ENCODE measurements around the gene SUPT3H. TPM values are rescaled to one million over a fixed set of nuclear protein-coding genes. Genes with fewer than 3 reads are reported as not detected.
"Not testable (repeated sequence)": the region's sequence is repeated elsewhere in the genome, so short reads cannot be mapped to it uniquely, and the experiment has no call there.

SUPT3H gene
- total RNA-seq, 2 donors from 2014 or later, result 5.3 to 9.6 TPM

GRCh38 chr6:45327956-45328522 lies 49.7 kb downstream of the SUPT3H start, which contains the start of gene RUNX2:
Gene RUNX2 (plus strand): TSS chr6:45328330. CDS start chr6:45328727, 397 bp downstream.
- Mint-ChIP-seq H3K9me3 (no peaks in the 10 kb centered on the region), H3K27me3 (no peaks in the 10 kb centered on the region), H3K4me1 (ENCODE audit: low read depth in 2 of 2) (peaks cover 21 to 34% of the 10 kb centered on the region in 2 donors), H3K27ac (peak within 1 kb of the TSS in 1 of 2 donors; percentile 28), H3K4me3 (peak within 1 kb of the TSS; percentile 67), H3K36me3 (no peaks in the 10 kb centered on the region)
- DNase-seq (ENCODE audit: low spot score), result no peak
- ATAC-seq, result peak; percentile 61 to 62

GRCh38 chr6:45326698-45327417 lies 50.9 kb downstream of the SUPT3H start:
- Mint-ChIP-seq H3K4me3 (no peak overlapping the region), H3K4me1 (ENCODE audit: low read depth in 2 of 2) (peaks cover 25 to 40% of the 10 kb centered on the region in 2 donors), H3K27me3 (no peaks in the 10 kb centered on the region), H3K27ac (no peak overlapping the region), H3K36me3 (no peaks in the 10 kb centered on the region), H3K9me3 (no peaks in the 10 kb centered on the region)
- DNase-seq (ENCODE audit: low spot score) (no peak), ATAC-seq (no peak)

DNA sequence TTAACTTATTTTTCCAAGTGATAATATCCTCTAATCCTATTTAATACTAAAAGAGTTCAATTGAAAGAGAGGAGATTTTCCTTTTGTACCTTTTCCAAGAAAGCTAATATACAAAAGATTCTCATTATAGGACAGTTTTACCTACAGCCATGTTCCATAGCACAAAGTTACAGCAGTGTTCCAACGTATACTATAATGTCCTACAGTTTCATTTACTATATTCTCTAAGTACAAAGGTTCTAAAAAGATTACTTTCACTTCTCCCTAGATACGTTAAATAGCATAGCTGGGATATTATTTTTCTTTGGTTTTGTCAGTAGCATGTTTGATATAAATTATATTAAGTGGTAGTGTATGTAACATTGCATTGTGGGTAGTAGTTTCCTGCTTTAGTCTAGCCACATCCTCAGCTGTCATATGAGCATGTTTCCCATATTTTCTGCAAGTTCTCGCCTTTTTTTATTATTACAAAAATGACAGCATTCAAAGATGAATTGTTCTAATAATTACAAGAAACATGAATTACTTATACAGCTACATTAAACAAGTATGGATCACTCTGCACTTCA lies 54.0 kb downstream of the SUPT3H start:
- Mint-ChIP-seq H3K9me3 (no peaks in the 10 kb centered on the region), H3K4me1 (ENCODE audit: low read depth in 2 of 2) (peaks cover 25 to 40% of the 10 kb centered on the region in 2 donors), H3K27me3 (no peaks in the 10 kb centered on the region), H3K36me3 (no peaks in the 10 kb centered on the region), H3K4me3 (peak overlapping the region; percentile 22), H3K27ac (peak overlapping the region in 1 of 2 donors; percentile 13)
- no peak for DNase-seq (ENCODE audit: low spot score)
- no peak for ATAC-seq

DNA sequence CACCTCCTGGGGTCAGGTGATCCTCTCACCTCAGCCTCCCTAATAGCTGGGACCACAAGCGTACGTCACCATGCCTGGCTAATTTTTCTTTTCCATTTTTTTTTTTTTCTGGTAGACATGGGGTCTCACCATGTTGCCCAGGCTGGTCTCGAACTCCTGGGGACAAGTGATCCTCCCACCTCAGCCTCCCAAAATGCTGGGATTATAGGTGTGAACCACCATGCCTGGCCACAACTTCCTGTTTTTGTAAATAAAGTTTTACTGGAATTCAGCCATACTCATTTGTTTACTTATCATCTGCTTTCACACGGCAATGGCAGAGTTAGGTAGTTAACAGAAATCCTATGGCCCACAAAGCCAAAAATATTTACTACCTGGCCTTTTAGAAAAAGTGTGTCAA lies 57.4 kb downstream of the SUPT3H start:
- DNase-seq (ENCODE audit: low spot score), result no peak
- no peak for ATAC-seq
- no peak overlapping the region for H3K4me3 Mint-ChIP-seq
- H3K27me3 Mint-ChIP-seq, result no peaks in the 10 kb centered on the region
- no peaks in the 10 kb centered on the region for H3K9me3 Mint-ChIP-seq
- peaks cover 11 to 22% of the 10 kb centered on the region in 2 donors for H3K4me1 Mint-ChIP-seq (ENCODE audit: low read depth in 2 of 2)
- no peaks in the 10 kb centered on the region for H3K36me3 Mint-ChIP-seq
- no peak overlapping the region for H3K27ac Mint-ChIP-seq

DNA sequence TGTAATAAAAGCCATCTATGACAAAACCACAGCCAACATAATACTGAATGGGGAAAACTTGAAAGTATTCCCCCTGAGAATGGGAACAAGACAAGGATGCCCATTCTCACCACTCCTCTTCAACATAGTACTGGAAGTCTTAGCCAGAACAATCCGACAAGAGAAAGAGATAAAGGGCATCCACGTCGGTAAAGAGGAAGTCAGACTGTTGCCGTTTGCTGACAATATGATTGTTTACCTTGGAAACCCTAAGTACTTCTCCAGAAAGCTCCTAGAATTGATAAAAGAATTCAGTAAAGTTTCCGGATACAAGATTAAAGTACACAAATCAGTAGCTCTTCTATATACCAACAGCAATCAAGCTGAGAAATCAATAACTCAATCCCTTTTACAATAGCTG lies 63.6 kb downstream of the SUPT3H start:
- DNase-seq (ENCODE audit: low spot score) (no peak), ATAC-seq (no peak)
- Mint-ChIP-seq H3K4me3 (no peak overlapping the region), H3K4me1 (ENCODE audit: low read depth in 2 of 2) (peaks cover 21 to 22% of the 10 kb centered on the region in 2 donors), H3K27me3 (no peaks in the 10 kb centered on the region), H3K9me3 (no peaks in the 10 kb centered on the region), H3K27ac (no peak overlapping the region), H3K36me3 (peaks cover 4% of the 10 kb centered on the region)

- H3K27me3 Mint-ChIP-seq, result no peaks in the 10 kb centered on the region
- peak overlapping the region; percentile 65 to 73 for H3K27ac Mint-ChIP-seq
- peak overlapping the region; percentile 65 for H3K4me3 Mint-ChIP-seq
- no peaks in the 10 kb centered on the region for H3K9me3 Mint-ChIP-seq
- peak; percentile 40 to 43 for ATAC-seq
- DNase-seq (ENCODE audit: low spot score), result no peak
- peaks cover 22% of the 10 kb centered on the region in 2 donors for H3K4me1 Mint-ChIP-seq (ENCODE audit: low read depth in 2 of 2)
- peaks cover 10% of the 10 kb centered on the region for H3K36me3 Mint-ChIP-seq
Measured at GRCh38 chr6:45310118-45310788, 67.5 kb downstream of the SUPT3H start.

GRCh38 chr6:45305546-45305945 lies 72.2 kb downstream of the SUPT3H start:
- Mint-ChIP-seq H3K27ac (no peak overlapping the region), H3K4me3 (no peak overlapping the region), H3K9me3 (no peaks in the 10 kb centered on the region), H3K4me1 (ENCODE audit: low read depth in 2 of 2) (peaks cover 13 to 14% of the 10 kb centered on the region in 2 donors), H3K27me3 (no peaks in the 10 kb centered on the region), H3K36me3 (peaks cover 11% of the 10 kb centered on the region)
- DNase-seq (ENCODE audit: low spot score) (no peak), ATAC-seq (no peak)

DNA sequence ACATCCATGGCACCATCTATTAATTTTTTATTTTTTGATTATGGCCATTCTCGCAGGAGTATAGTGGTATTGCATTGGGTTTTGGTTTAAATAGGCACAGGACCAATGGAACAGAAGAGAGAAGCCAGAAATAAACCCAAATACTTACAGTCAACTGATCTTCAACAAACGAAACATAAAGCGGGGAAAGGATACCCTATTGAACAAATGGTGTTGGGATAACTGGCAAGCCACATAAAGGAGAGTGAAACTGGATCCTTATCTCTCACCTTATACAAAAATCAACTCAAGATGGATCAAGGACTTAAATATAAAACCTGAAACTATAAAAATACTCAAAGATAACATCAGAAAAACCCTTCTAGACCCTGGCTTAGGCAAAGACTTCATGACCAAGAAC lies 74.9 kb downstream of the SUPT3H start:
- DNase-seq (ENCODE audit: low spot score) (no peak), ATAC-seq (no peak)
- Mint-ChIP-seq H3K36me3 (peaks cover 11% of the 10 kb centered on the region), H3K27me3 (no peaks in the 10 kb centered on the region), H3K9me3 (no peaks in the 10 kb centered on the region), H3K27ac (no peak overlapping the region), H3K4me3 (no peak overlapping the region), H3K4me1 (ENCODE audit: low read depth in 2 of 2) (no peaks in the 10 kb centered on the region)

DNA sequence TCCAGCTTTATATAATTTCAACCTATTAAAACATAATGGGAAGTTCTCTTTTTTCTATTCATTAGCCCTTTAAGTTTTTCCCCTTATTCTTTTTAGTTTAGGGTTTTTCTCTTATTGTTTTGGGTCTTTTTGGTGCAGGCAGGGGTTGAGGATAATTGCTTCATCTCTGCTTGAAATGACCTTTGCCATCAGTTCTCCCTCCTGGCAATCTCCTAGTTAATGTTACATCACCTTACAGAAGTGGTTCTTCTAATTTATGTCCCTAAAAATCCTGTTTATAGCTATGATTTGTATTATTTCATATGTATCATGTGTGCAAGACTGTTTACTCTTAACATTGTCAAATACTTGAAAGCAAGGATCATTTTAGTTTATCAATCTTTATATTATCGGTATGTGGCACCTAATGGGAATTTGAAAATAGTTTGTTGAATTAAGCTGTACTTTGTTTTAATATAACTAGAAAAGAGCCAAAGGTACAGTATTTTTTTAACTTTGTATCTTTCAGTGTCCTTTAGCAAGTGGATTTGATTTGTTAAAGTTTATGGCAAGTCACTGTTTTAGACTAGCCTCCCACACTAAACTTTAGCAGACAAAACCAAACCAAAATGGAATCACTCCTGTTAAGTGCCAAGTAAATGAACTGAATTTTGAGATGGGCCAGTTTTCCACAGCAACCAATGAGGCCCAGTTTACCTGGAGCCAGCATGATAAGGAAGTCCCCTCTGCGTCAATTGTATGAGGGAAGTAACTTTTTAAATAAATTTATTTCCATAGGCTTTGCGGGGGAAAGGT lies 76.2 kb downstream of the SUPT3H start:
- Mint-ChIP-seq H3K4me1 (ENCODE audit: low read depth in 2 of 2) (no peaks in the 10 kb centered on the region), H3K4me3 (no peak overlapping the region), H3K36me3 (peaks cover 11% of the 10 kb centered on the region), H3K9me3 (no peaks in the 10 kb centered on the region), H3K27me3 (no peaks in the 10 kb centered on the region), H3K27ac (no peak overlapping the region)
- DNase-seq (ENCODE audit: low spot score), result no peak
- ATAC-seq, result no peak

- Mint-ChIP-seq H3K36me3 (peaks cover 5% of the 10 kb centered on the region), H3K4me1 (ENCODE audit: low read depth in 2 of 2) (no peaks in the 10 kb centered on the region), H3K9me3 (no peaks in the 10 kb centered on the region), H3K4me3 (no peak overlapping the region), H3K27me3 (no peaks in the 10 kb centered on the region), H3K27ac (no peak overlapping the region)
- ATAC-seq (no peak), DNase-seq (ENCODE audit: low spot score) (no peak)
Measured at GRCh38 chr6:45300736-45301135, 77.0 kb downstream of the SUPT3H start.

- no peaks in the 10 kb centered on the region for H3K27me3 Mint-ChIP-seq
- H3K4me1 Mint-ChIP-seq (ENCODE audit: low read depth in 2 of 2), result peaks cover 2% of the 10 kb centered on the region in 2 donors
- H3K36me3 Mint-ChIP-seq, result peaks cover 5% of the 10 kb centered on the region
- ATAC-seq (no peak), DNase-seq (ENCODE audit: low spot score) (no peak)
- no peak overlapping the region for H3K27ac Mint-ChIP-seq
- H3K9me3 Mint-ChIP-seq, result no peaks in the 10 kb centered on the region
- no peak overlapping the region for H3K4me3 Mint-ChIP-seq
Measured at GRCh38 chr6:45299096-45299581, 78.6 kb downstream of the SUPT3H start.

DNA sequence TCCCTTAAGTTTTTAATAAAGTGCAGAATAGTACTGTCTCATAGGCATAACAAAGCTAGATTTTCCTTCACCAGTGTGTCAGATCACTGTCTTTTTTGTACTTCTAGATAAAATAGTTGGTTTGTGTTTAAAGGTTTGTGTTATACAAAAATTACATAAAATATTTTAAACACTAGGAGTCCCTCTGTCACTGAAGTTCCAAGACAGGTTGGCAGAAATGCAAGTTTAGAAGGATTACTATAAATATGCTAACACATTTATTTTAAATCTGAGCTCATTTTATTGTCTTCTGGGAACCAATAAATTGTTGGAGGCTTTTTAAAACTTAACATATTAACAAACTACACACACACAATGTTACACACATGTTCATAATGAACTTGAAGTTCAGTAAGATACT lies 80.4 kb downstream of the SUPT3H start:
- Mint-ChIP-seq H3K4me1 (ENCODE audit: low read depth in 2 of 2) (peaks cover 15 to 21% of the 10 kb centered on the region in 2 donors), H3K36me3 (no peaks in the 10 kb centered on the region), H3K4me3 (no peak overlapping the region), H3K27me3 (no peaks in the 10 kb centered on the region), H3K27ac (no peak overlapping the region), H3K9me3 (no peaks in the 10 kb centered on the region)
- ATAC-seq, result no peak
- no peak for DNase-seq (ENCODE audit: low spot score)

DNA sequence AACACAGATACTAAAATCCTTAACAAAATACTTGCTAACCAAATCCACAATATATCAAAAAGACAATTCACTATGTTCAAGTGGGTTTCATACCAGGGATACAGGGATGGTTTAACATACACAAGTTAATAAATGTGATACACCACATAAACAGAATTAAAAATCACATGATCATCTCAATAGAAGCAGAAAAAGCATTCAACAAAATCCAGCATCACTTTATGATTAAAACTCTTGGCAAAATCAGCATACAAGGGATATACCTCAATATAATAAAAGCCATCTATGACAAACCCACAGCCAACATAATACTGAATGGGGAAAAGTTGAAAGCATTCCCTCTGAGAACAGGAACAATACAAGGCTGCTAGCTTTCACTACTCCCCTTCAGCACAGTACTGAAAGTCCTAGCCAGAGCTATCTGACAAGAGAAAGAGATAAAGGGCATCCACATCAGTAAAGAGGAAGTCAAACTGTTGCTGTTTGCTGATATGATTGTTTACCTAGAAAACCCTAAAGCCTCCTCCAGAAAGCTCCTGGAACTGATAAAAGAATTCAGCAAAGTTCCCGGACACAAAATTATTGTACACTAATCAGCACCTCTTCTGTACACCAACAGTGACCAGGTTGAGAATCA lies 83.6 kb downstream of the SUPT3H start:
- not testable (repeated sequence) for ATAC-seq; DNase-seq (ENCODE audit: low spot score); H3K36me3 Mint-ChIP-seq; H3K27me3 Mint-ChIP-seq; H3K9me3 Mint-ChIP-seq
- Mint-ChIP-seq H3K4me3 (peak overlapping the region; percentile 67), H3K27ac (peak overlapping the region; percentile 8 to 29), H3K4me1 (ENCODE audit: low read depth in 2 of 2) (peaks cover 15 to 22% of the 10 kb centered on the region in 2 donors)
